OCI-M2 (cell line): ENCODE results near the gene MARCHF3.
"Not testable (repeated sequence)": the region's sequence is repeated elsewhere in the genome, so short reads cannot be mapped to it uniquely, and the experiment has no call there.

Source experiments
- DNase-seq: peaks from one replicate; lab custom pipeline; 2025; ENCODE audit not compliant: unreplicated experiment; lab: John Stamatoyannopoulos, UW

The MARCHF3 gene

GRCh38 chr5:126921241-126922091 lies 108.9 kb downstream of the MARCHF3 start:
- DNase-seq: no peak

- no peak for DNase-seq
Observed at GRCh38 chr5:126920291-126920690, 110.1 kb downstream of the MARCHF3 start.

- no peak for DNase-seq
Observed at GRCh38 chr5:126919566-126919965, 110.8 kb downstream of the MARCHF3 start.

- DNase-seq: no peak
Observed at GRCh38 chr5:126918615-126918957, 111.8 kb downstream of the MARCHF3 start.

GRCh38 chr5:126917918-126918614 lies 112.3 kb downstream of the MARCHF3 start:
- no peak for DNase-seq

GRCh38 chr5:126915496-126915895 lies 114.9 kb downstream of the MARCHF3 start:
- no peak for DNase-seq

- no peak for DNase-seq
Observed at GRCh38 chr5:126914801-126915436, 115.4 kb downstream of the MARCHF3 start.

- DNase-seq: no peak
Observed at GRCh38 chr5:126912616-126913200, 117.7 kb downstream of the MARCHF3 start.

- no peak for DNase-seq
Observed at GRCh38 chr5:126911986-126912385, 118.4 kb downstream of the MARCHF3 start.

GRCh38 chr5:126909856-126910255 lies 120.5 kb downstream of the MARCHF3 start:
- no peak for DNase-seq

- not testable (repeated sequence) for DNase-seq
Observed at GRCh38 chr5:126904407-126904806, 126.0 kb downstream of the MARCHF3 start.

GRCh38 chr5:126900796-126901195 lies 129.6 kb downstream of the MARCHF3 start:
- DNase-seq: no peak

GRCh38 chr5:126899476-126899875 lies 130.9 kb downstream of the MARCHF3 start:
- DNase-seq: no peak

- DNase-seq: no peak
Observed at GRCh38 chr5:126897851-126898630, 132.3 kb downstream of the MARCHF3 start.

GRCh38 chr5:126896170-126896702 lies 134.1 kb downstream of the MARCHF3 start:
- DNase-seq: no peak

- DNase-seq: not testable (repeated sequence)
Observed at GRCh38 chr5:126895712-126896111, 134.6 kb downstream of the MARCHF3 start.

GRCh38 chr5:126890414-126890813 lies 139.9 kb downstream of the MARCHF3 start:
- DNase-seq: not testable (repeated sequence)

- DNase-seq: no peak
Observed at GRCh38 chr5:126888175-126888574, 142.2 kb downstream of the MARCHF3 start.

GRCh38 chr5:126884269-126884819 lies 146.0 kb downstream of the MARCHF3 start:
- peak; percentile 6 for DNase-seq

GRCh38 chr5:126883564-126884245 lies 146.7 kb downstream of the MARCHF3 start:
- DNase-seq: no peak
